GM19193 (cell line): ENCODE results near the gene CCDC188.

Experiments used
- POLR2A ChIP-seq: IDR thresholded peaks from 4 replicates; pipeline ENCODE4 v1.6.1; 2011; ENCODE audit not compliant: insufficient read depth, insufficient read length; ENCODE audit errors: extremely low read depth

The CCDC188 gene

GRCh38 chr22:20167643-20168322 is 16.9 kb upstream of the CCDC188 start:
- TF ChIP-seq POLR2A, result no peak

- no peak for TF ChIP-seq POLR2A
These were observed 15.8 kb upstream of the CCDC188 start for GRCh38 chr22:20166703-20167102.

GRCh38 chr22:20165913-20166312 is 15.1 kb upstream of the CCDC188 start:
- no peak for TF ChIP-seq POLR2A

GRCh38 chr22:20165421-20165820 is 14.6 kb upstream of the CCDC188 start:
- no peak for TF ChIP-seq POLR2A

GRCh38 chr22:20164863-20165262 is 14.0 kb upstream of the CCDC188 start:
- TF ChIP-seq POLR2A, result no peak

- no peak for TF ChIP-seq POLR2A
These were observed 9.2 kb upstream of the CCDC188 start for GRCh38 chr22:20160041-20160440.

GRCh38 chr22:20159076-20159475 is 8.2 kb upstream of the CCDC188 start:
- no peak for TF ChIP-seq POLR2A

GRCh38 chr22:20158391-20159036 is 7.7 kb upstream of the CCDC188 start:
- no peak for TF ChIP-seq POLR2A

GRCh38 chr22:20157430-20158183 is 6.8 kb upstream of the CCDC188 start:
- no peak for TF ChIP-seq POLR2A

- no peak for TF ChIP-seq POLR2A
These were observed 6.0 kb upstream of the CCDC188 start for GRCh38 chr22:20156611-20157429.

- no peak for TF ChIP-seq POLR2A
These were observed 5.2 kb upstream of the CCDC188 start for GRCh38 chr22:20156042-20156389.

GRCh38 chr22:20155330-20156041 is 4.6 kb upstream of the CCDC188 start:
- no peak for TF ChIP-seq POLR2A

- no peak for TF ChIP-seq POLR2A
These were observed 3.8 kb upstream of the CCDC188 start for GRCh38 chr22:20154602-20155187.

- no peak for TF ChIP-seq POLR2A
These were observed 3.1 kb upstream of the CCDC188 start for GRCh38 chr22:20153945-20154344.

- no peak for TF ChIP-seq POLR2A
These were observed 1.6 kb upstream of the CCDC188 start for GRCh38 chr22:20152464-20152890.

- no peak for TF ChIP-seq POLR2A
These were observed 377 bp upstream of the CCDC188 start for GRCh38 chr22:20151276-20151588.
